IMR-90 (cell line): ENCODE data around the gene GNAZ. TPM values are rescaled to one million over a fixed set of nuclear protein-coding genes. Genes with fewer than 3 reads are reported as not detected.

ENCODE experiments used
- ATAC-seq: fragments of 200-7000 bp; cut with Tn5 transposase; 2 replicates; pipeline ENCODE4 v1.9.1; 2020; ENCODE audit warnings: low read depth, mild to moderate bottlenecking, moderate library complexity
- BruUV-seq: library from RNA; stranded (reverse); fragments of 400-500 nt; replicated peaks from 2 replicates; lab custom pipeline; 2021; lab: Mats Ljungman, UMichigan
- CTCF ChIA-PET: fragments of 300-600 bp; formaldehyde crosslinking; extraction: SDS; loops from one replicate; lab custom pipeline; 2021; ENCODE audit warnings: antibody characterized with exemption; lab: Yijun Ruan, JAX
- POLR2A ChIA-PET: fragments of 300-600 bp; sonication (Branson Sonifier 250); formaldehyde crosslinking; loops from one replicate; lab custom pipeline; 2022; ENCODE audit warnings: antibody characterized with exemption; ENCODE audit not compliant: unreplicated experiment; lab: Charles Lee
- DNase-seq: peaks from one replicate; pipeline ENCODE4 v3.0.0; 2013
- H2AFZ ChIP-seq: replicated peaks from 2 replicates; pipeline ENCODE3; 2013; ENCODE audit warnings: low read length, mild to moderate bottlenecking; ENCODE audit not compliant: poor library complexity
- H2AK5ac ChIP-seq: 2 replicates; pipeline ENCODE4 v1.6.1; 2013; ENCODE audit warnings: low read depth, low read length, inconsistent platforms
- H2AK9ac ChIP-seq: replicated peaks from 2 replicates; pipeline ENCODE3; 2013; ENCODE audit warnings: mild to moderate bottlenecking, low read depth, low read length, moderate library complexity; ENCODE audit not compliant: poor library complexity
- H2BK120ac ChIP-seq: 2 replicates; pipeline ENCODE4 v1.6.1; 2013; ENCODE audit warnings: low read depth, low read length, inconsistent platforms
- H2BK15ac ChIP-seq: 3 replicates; pipeline ENCODE4 v1.6.1; 2013; ENCODE audit warnings: low read depth, low read length, inconsistent platforms
- H2BK20ac ChIP-seq: 2 replicates; pipeline ENCODE4 v1.6.1; 2013; ENCODE audit warnings: low read depth, mild to moderate bottlenecking, inconsistent platforms, low read length, moderate library complexity
- H2BK5ac ChIP-seq: 2 replicates; pipeline ENCODE4 v1.6.1; 2013; ENCODE audit warnings: mild to moderate bottlenecking, low read depth, low read length, inconsistent platforms; ENCODE audit not compliant: poor library complexity, severe bottlenecking
- H3K14ac ChIP-seq: replicated peaks from 2 replicates; pipeline ENCODE4 v1.6.1; 2013; ENCODE audit warnings: low read depth, low read length, inconsistent platforms
- H3K18ac ChIP-seq: 2 replicates; pipeline ENCODE4 v1.6.1; 2013; ENCODE audit warnings: low read depth, low read length, control low read depth
- H3K23ac ChIP-seq: 2 replicates; pipeline ENCODE4 v1.6.1; 2013; ENCODE audit warnings: low read depth, low read length, inconsistent platforms
- H3K27ac ChIP-seq: 2 replicates; pipeline ENCODE4 v1.5.1; 2013; ENCODE audit warnings: mild to moderate bottlenecking, control low read depth, low read length; ENCODE audit not compliant: insufficient read depth
- H3K27me3 ChIP-seq: 2 replicates; pipeline ENCODE4 v1.6.1; 2013; ENCODE audit warnings: low read length; ENCODE audit not compliant: control insufficient read depth, insufficient read depth
- H3K36me3 ChIP-seq: 2 replicates; pipeline ENCODE4 v1.6.1; 2013; ENCODE audit warnings: low read length, mixed read lengths; ENCODE audit not compliant: control insufficient read depth, insufficient read depth
- H3K4ac ChIP-seq: 2 replicates; pipeline ENCODE4 v1.6.1; 2013; ENCODE audit warnings: low read depth, low read length, inconsistent platforms
- H3K4me1 ChIP-seq: 2 replicates; pipeline ENCODE4 v1.6.1; 2013; ENCODE audit warnings: low read length, mixed read lengths; ENCODE audit not compliant: control insufficient read depth, insufficient read depth
- H3K4me2 ChIP-seq: 2 replicates; pipeline ENCODE4 v1.6.1; 2013; ENCODE audit warnings: low read depth, mild to moderate bottlenecking, control low read depth, low read length, moderate library complexity
- H3K4me3 ChIP-seq: 2 replicates; pipeline ENCODE4 v1.5.1; 2013; ENCODE audit warnings: low read depth, mild to moderate bottlenecking, control low read depth, low read length, moderate library complexity; ENCODE audit not compliant: insufficient read depth
- H3K56ac ChIP-seq: 2 replicates; pipeline ENCODE4 v1.6.1; 2013; ENCODE audit warnings: low read length, inconsistent platforms; ENCODE audit not compliant: insufficient read depth; ENCODE audit errors: extremely low read depth
- H3K79me1 ChIP-seq, 2 experiments: 2 replicates each; pipeline ENCODE4 v1.6.1; 2013; ENCODE audit warnings: low read length in 2 of 2, inconsistent platforms in 1 of 2, low read depth in 1 of 2
- H3K9ac ChIP-seq: 2 replicates; pipeline ENCODE4 v1.6.1; 2013; ENCODE audit warnings: low read depth, low read length, control low read depth
- H3K9me1 ChIP-seq: 2 replicates; pipeline ENCODE4 v1.6.1; 2013; ENCODE audit warnings: low read length, inconsistent platforms; ENCODE audit not compliant: insufficient read depth
- H3K9me3 ChIP-seq: 2 replicates; pipeline ENCODE4 v1.6.1; 2013; ENCODE audit warnings: low read length; ENCODE audit not compliant: control insufficient read depth, insufficient read depth
- H4K20me1 ChIP-seq: 2 replicates; pipeline ENCODE4 v1.6.1; 2013; ENCODE audit warnings: low read length, inconsistent platforms; ENCODE audit not compliant: insufficient read depth
- H4K5ac ChIP-seq: 2 replicates; pipeline ENCODE4 v1.6.1; 2013; ENCODE audit warnings: mild to moderate bottlenecking, low read depth, low read length, control low read depth
- H4K8ac ChIP-seq, 2 experiments: 2 replicates each; pipeline ENCODE4 v1.6.1; 2013; ENCODE audit warnings: low read depth in 2 of 2, low read length in 2 of 2, control low read depth in 1 of 2, inconsistent platforms in 1 of 2
- H4K91ac ChIP-seq: 2 replicates; pipeline ENCODE4 v1.6.1; 2013; ENCODE audit warnings: low read depth, low read length, inconsistent platforms; ENCODE audit not compliant: insufficient read depth
- CEBPB ChIP-seq: IDR thresholded peaks from 2 replicates; pipeline ENCODE4 v1.6.1; 2012; ENCODE audit warnings: low read depth, low read length, improper control_type of control experiment
- CHD1 ChIP-seq: IDR thresholded peaks from 2 replicates; pipeline ENCODE4 v1.6.1; 2012; ENCODE audit warnings: low read depth, low read length, improper control_type of control experiment
- CTCF ChIP-seq: conservative IDR thresholded peaks from 2 replicates; pipeline ENCODE4 v1.5.1; 2012; ENCODE audit warnings: mild to moderate bottlenecking, low read depth, low read length, improper control_type of control experiment
- ELK1 ChIP-seq: fragments of 150-350 bp; IDR thresholded peaks from 2 replicates; pipeline ENCODE4 v1.6.1; 2016; ENCODE audit warnings: low read depth, mild to moderate bottlenecking, low read length, moderate library complexity, borderline replicate concordance
- FOS ChIP-seq: fragments of 150-350 bp; IDR thresholded peaks from 2 replicates; pipeline ENCODE4 v1.6.1; 2016; ENCODE audit warnings: low read depth, low read length
- MAZ ChIP-seq: IDR thresholded peaks from 2 replicates; pipeline ENCODE4 v1.6.1; 2012; ENCODE audit warnings: low read depth, mild to moderate bottlenecking, low read length, improper control_type of control experiment, moderate library complexity, borderline replicate concordance
- MXI1 ChIP-seq: IDR thresholded peaks from 2 replicates; pipeline ENCODE4 v1.6.1; 2012; ENCODE audit warnings: low read depth, mild to moderate bottlenecking, low read length, moderate library complexity, borderline replicate concordance
- NFE2L2 ChIP-seq: fragments of 150-350 bp; IDR thresholded peaks from 2 replicates; pipeline ENCODE4 v1.6.1; 2016; ENCODE audit warnings: low read depth, mild to moderate bottlenecking, low read length
- POLR2A ChIP-seq: IDR thresholded peaks from 2 replicates; pipeline ENCODE4 v1.6.1; 2012; ENCODE audit warnings: mild to moderate bottlenecking, low read depth, low read length
- RAD21 ChIP-seq: IDR thresholded peaks from 2 replicates; pipeline ENCODE4 v1.6.1; 2012; ENCODE audit warnings: low read length, improper control_type of control experiment
- RCOR1 ChIP-seq: IDR thresholded peaks from 2 replicates; pipeline ENCODE4 v1.6.1; 2012; ENCODE audit warnings: mild to moderate bottlenecking, low read length, improper control_type of control experiment; ENCODE audit not compliant: insufficient replicate concordance
- RFX5 ChIP-seq: IDR thresholded peaks from 2 replicates; pipeline ENCODE4 v1.8.0; 2012; ENCODE audit warnings: low read depth, mild to moderate bottlenecking, low read length, moderate library complexity
- SMC3 ChIP-seq: fragments of 150-350 bp; IDR thresholded peaks from 2 replicates; pipeline ENCODE4 v1.6.1; 2016; ENCODE audit warnings: low read depth, mild to moderate bottlenecking, antibody characterized with exemption, low read length, moderate library complexity
- WGBS, 2 experiments: methylation state at CpG; one replicate each; pipeline versions ENCODE4 v1.1.5 to v1.1.7; 2013; ENCODE audit warnings: missing lambda C conversion rate in 2 of 2; ENCODE audit not compliant: insufficient read length in 1 of 2; ENCODE audit errors: extremely low coverage in 2 of 2; 5-methylcytosine and 5-hydroxymethylcytosine counted together
- dilution Hi-C: fragments of 300-500 bp; cut with HindIII; formaldehyde crosslinking; loops from one replicate; pipeline ENCODE4 v1.14.3; 2018; ENCODE audit warnings: low sequenced_read_pairs; ENCODE audit not compliant: unreplicated experiment
- in situ Hi-C: fragments of 300-500 bp; cut with MboI; formaldehyde crosslinking; loops from 3 replicates; pipeline ENCODE4 v1.14.3; 2019; ENCODE audit warnings: low sequenced_read_pairs, inconsistent platforms, mixed read lengths
- intact Hi-C: fragments of 100-400 bp; cut with micrococcal nuclease; formaldehyde crosslinking; loops from 2 replicates; pipeline ENCODE4 v1.10.0; 2022
- polyA plus RNA-seq, 3 experiments: library from polyadenylated mRNA; depleted of rRNA; stranded (reverse); fragments of >200 nt; gene quantifications; 2 replicates each; pipeline ENCODE4 v1.2.3, GENCODE V29; 2012; ENCODE audit warnings: low replicate concordance in 1 of 3
- total RNA-seq: library from RNA; depleted of rRNA; stranded (reverse); fragments of >200 nt; gene quantifications from 2 replicates; pipeline ENCODE4 v1.2.3, GENCODE V29; 2012
- TF ChIP-seq, protein P1 (sequence below): fragments of 150-350 bp; IDR thresholded peaks from 2 replicates; pipeline ENCODE4 v1.6.1; 2017; ENCODE audit warnings: mild to moderate bottlenecking, antibody characterized with exemption, low read length, low read depth

The GNAZ gene
- total and polyA plus RNA-seq, 2 of the 4 experiments (the other 2 are of a cell fraction), result 1.5 to 2.5 TPM

DNA sequence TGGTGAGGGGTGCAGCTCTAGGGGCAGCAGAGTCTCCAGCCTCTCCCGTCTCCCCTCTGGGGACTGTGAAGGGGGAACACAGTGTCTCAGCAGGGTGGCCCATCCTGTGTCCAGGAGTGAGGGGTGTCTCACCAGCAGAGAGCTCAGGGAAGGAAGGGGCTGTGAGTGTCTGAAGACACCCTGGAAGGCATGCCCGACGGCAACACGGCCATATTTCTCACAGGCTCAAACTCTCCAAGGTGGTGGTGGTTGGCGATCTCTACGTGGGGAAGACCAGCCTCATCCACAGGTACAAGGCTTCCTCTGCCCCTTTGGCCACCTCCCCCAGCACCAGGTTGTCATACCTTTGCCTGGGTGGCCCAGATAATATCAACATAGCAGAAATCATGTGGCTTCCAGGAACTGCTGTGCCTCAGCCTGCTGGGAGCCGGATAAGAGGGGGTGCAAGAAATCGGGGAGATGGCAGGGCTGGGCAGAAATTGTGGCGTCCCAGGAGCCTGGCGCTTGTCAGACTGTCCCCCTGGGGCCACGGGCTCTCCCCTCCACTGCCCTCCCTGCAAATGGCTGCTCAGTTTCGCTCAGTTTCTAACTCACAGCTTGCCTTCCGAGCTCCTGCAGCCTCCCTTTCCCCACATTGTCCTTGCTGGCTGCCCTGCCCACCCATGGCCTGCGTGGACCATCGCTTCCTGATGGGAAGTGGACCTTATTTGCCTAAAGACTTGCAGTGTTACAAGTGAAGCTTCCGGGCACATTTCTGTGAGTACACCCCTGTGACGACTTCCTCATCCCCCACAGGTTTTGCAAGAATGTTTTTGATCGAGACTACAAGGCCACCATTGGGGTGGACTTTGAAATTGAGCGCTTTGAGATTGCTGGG is 82.2 kb downstream of the GNAZ start:
- Histone ChIP-seq H4K5ac (no peak overlapping the region), H3K27ac (no peak overlapping the region), H2AK9ac (no peak overlapping the region), H3K18ac (no peak overlapping the region), H3K23ac (no peak overlapping the region), H3K9me3 (no peaks in the 10 kb centered on the region), H3K4me1 (peaks cover 2% of the 10 kb centered on the region; the same call in 1 of the 2 replicates), H3K9me1 (no peaks in the 10 kb centered on the region; the same call in 1 of the 2 replicates), H4K20me1 (0 out of 2 replicates have a peak, but pooled peaks cover 4% of the 10 kb centered on the region), H3K4ac (no peak overlapping the region), H3K4me2 (no peak overlapping the region), H2BK15ac (no peak overlapping the region), H3K4me3 (no peak overlapping the region), H2AK5ac (no peak overlapping the region), H3K36me3 (peaks cover 2% of the 10 kb centered on the region; the same call in 1 of the 2 replicates), H4K8ac (no peak overlapping the region), H2BK120ac (no peak overlapping the region), H2BK5ac (no peak overlapping the region), H3K56ac (no peak overlapping the region), H3K14ac (no peak overlapping the region), H3K9ac (no peak overlapping the region), H3K27me3 (no peaks in the 10 kb centered on the region), H4K91ac (no peak overlapping the region), H2BK20ac (no peak overlapping the region), H2AFZ (no peak overlapping the region), H3K79me1 (no peaks in the 10 kb centered on the region)
- WGBS, 2 experiments, result 87% methylated on average over 3 of the region's 19 CpGs; no CpG with 5 or more reads in 1 of the 2 experiments
- intact Hi-C loops, result no loop called here
- ATAC-seq (no peak), DNase-seq (no peak)
- ChIA-PET CTCF (interaction anchor here (0.6 kb wide), 1 partner anchor 19 kb away, joined by 6 read pairs; no protein-coding TSS in a partner anchor), POLR2A (no interaction called here)
- BruUV-seq, result no TSS peak
- dilution Hi-C loops, result no loop called here
- in situ Hi-C loops, result no loop called here
- no peak for TF ChIP-seq SMC3
- TF ChIP-seq CHD1, result no peak
- TF ChIP-seq MXI1, result no peak
- TF ChIP-seq RCOR1, result no peak
- TF ChIP-seq MAZ, result no peak
- TF ChIP-seq RAD21, result no peak
- TF ChIP-seq POLR2A, result no peak
- no peak for TF ChIP-seq FOS
- TF ChIP-seq, protein P1, sequence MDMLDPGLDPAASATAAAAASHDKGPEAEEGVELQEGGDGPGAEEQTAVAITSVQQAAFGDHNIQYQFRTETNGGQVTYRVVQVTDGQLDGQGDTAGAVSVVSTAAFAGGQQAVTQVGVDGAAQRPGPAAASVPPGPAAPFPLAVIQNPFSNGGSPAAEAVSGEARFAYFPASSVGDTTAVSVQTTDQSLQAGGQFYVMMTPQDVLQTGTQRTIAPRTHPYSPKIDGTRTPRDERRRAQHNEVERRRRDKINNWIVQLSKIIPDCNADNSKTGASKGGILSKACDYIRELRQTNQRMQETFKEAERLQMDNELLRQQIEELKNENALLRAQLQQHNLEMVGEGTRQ, result no peak
- TF ChIP-seq CTCF, result no peak
- no peak for TF ChIP-seq NFE2L2
- TF ChIP-seq ELK1, result no peak
- no peak for TF ChIP-seq CEBPB
- TF ChIP-seq RFX5, result no peak
